BE2C (cell line): ENCODE measurements around the gene LGALS9.

ENCODE experiments used
- DNase-seq: peaks from one replicate; pipeline ENCODE4 v3.0.0-alpha.2; 2020
- H3K27me3 ChIP-seq: fragments of 250-450 bp; sonication (Bioruptor Pico); 2 replicates; pipeline ENCODE4 v1.5.1; 2020; ENCODE audit warnings: mild to moderate bottlenecking
- H3K36me3 ChIP-seq: fragments of 250-450 bp; sonication (Bioruptor Pico); 2 replicates; pipeline ENCODE4 v1.5.1; 2020; ENCODE audit warnings: mild to moderate bottlenecking
- H3K4me1 ChIP-seq: fragments of 250-450 bp; sonication (Bioruptor Pico); 2 replicates; pipeline ENCODE4 v1.5.1; 2020
- H3K4me3 ChIP-seq: 2 replicates; pipeline ENCODE4 v1.5.1; 2011; ENCODE audit warnings: low read depth, low read length
- H3K9me3 ChIP-seq: fragments of 250-450 bp; sonication (Bioruptor Pico); 2 replicates; pipeline ENCODE4 v1.5.1; 2020
- CTCF ChIP-seq: IDR thresholded peaks from 2 replicates; pipeline ENCODE4 v1.5.1; 2012; ENCODE audit warnings: mild to moderate bottlenecking, low read depth, low read length

The LGALS9 gene

GRCh38 chr17:27605409-27605808, 25.6 kb upstream of the LGALS9 start:
- H3K4me3 ChIP-seq: no peak overlapping the region
- TF ChIP-seq CTCF: no peak
- H3K9me3 ChIP-seq: no peaks in the 10 kb centered on the region
- no peaks in the 10 kb centered on the region for H3K4me1 ChIP-seq
- H3K27me3 ChIP-seq: no peaks in the 10 kb centered on the region
- H3K36me3 ChIP-seq: no peaks in the 10 kb centered on the region
- DNase-seq: no peak

- Histone ChIP-seq H3K36me3 (no peaks in the 10 kb centered on the region), H3K4me3 (no peak overlapping the region), H3K4me1 (no peaks in the 10 kb centered on the region), H3K9me3 (no peaks in the 10 kb centered on the region), H3K27me3 (no peaks in the 10 kb centered on the region)
- no peak for DNase-seq
- TF ChIP-seq CTCF: no peak
Measured at GRCh38 chr17:27607521-27608091, 23.4 kb upstream of the LGALS9 start.

- H3K4me3 ChIP-seq: no peak overlapping the region
- no peak for TF ChIP-seq CTCF
- no peaks in the 10 kb centered on the region for H3K27me3 ChIP-seq
- no peaks in the 10 kb centered on the region for H3K36me3 ChIP-seq
- H3K9me3 ChIP-seq: no peaks in the 10 kb centered on the region
- H3K4me1 ChIP-seq: no peaks in the 10 kb centered on the region
- no peak for DNase-seq
Measured at GRCh38 chr17:27608328-27609230, 22.4 kb upstream of the LGALS9 start.

GRCh38 chr17:27609611-27610303, 21.2 kb upstream of the LGALS9 start:
- peak; percentile 60 for TF ChIP-seq CTCF
- no peaks in the 10 kb centered on the region for H3K9me3 ChIP-seq
- no peak overlapping the region for H3K4me3 ChIP-seq
- H3K27me3 ChIP-seq: no peaks in the 10 kb centered on the region
- peak; percentile 27 for DNase-seq
- H3K36me3 ChIP-seq: no peaks in the 10 kb centered on the region
- no peaks in the 10 kb centered on the region for H3K4me1 ChIP-seq

- no peak for TF ChIP-seq CTCF
- H3K9me3 ChIP-seq: no peaks in the 10 kb centered on the region
- H3K27me3 ChIP-seq: no peaks in the 10 kb centered on the region
- H3K4me1 ChIP-seq: no peaks in the 10 kb centered on the region
- no peak for DNase-seq
- H3K4me3 ChIP-seq: no peak overlapping the region
- no peaks in the 10 kb centered on the region for H3K36me3 ChIP-seq
Measured at GRCh38 chr17:27610304-27610677, 20.7 kb upstream of the LGALS9 start.
